NCI-H2029 (cell line): ENCODE data around the gene HDAC4.

Experiments used
- DNase-seq: peaks from one replicate; lab custom pipeline; 2025; lab: John Stamatoyannopoulos, UW

The HDAC4 gene

DNA sequence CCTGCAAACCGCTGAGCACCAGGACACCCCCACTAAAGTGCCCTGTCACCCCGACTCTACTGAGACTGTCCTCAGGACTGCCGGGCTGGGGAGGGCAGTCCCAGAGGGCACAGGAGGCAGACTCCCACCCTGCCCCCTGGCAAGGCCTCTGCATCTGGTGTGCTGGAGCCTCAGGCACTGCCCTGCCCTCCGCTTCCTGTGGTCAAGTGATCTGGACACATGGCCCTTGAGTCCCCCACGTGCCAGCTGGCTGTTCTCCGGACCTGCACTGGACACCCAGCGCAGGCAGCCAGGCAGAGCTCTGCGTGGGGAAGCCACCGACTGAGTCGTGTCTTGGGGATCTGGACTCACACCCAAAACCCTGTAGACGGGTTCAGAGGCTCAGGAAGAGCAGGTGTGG lies 335.3 kb downstream of the HDAC4 start:
- no peak for DNase-seq

- DNase-seq: no peak
Measured at GRCh38 chr2:239064891-239065290, 335.9 kb downstream of the HDAC4 start.

GRCh38 chr2:239064253-239064652 lies 336.6 kb downstream of the HDAC4 start:
- no peak for DNase-seq

DNA sequence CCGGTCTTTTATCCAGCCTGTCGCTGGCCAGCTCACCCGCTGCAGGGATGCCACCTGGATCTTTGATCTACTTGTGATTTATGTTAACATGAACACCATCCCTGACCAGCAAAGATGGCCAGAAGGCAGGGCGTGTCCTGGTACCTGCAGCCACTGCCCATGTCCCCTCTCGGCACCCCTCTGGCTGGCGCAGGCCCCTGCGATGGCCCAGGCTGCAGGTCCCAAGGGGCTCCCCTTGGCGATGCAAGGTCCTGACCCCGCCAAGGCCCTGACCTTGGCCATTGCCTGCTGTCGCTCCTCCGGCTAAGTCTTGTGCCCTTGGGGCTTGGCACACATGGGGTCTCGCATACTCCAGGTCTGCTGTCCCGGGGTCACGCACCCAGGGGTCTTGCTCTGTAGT lies 338.1 kb downstream of the HDAC4 start:
- no peak for DNase-seq

GRCh38 chr2:239061824-239062570 lies 338.8 kb downstream of the HDAC4 start:
- DNase-seq: no peak

- DNase-seq: no peak
Measured at GRCh38 chr2:239061121-239061666, 339.6 kb downstream of the HDAC4 start.

GRCh38 chr2:239060676-239061075 lies 340.1 kb downstream of the HDAC4 start:
- no peak for DNase-seq

GRCh38 chr2:239059854-239060253 lies 341.0 kb downstream of the HDAC4 start:
- no peak for DNase-seq

DNA sequence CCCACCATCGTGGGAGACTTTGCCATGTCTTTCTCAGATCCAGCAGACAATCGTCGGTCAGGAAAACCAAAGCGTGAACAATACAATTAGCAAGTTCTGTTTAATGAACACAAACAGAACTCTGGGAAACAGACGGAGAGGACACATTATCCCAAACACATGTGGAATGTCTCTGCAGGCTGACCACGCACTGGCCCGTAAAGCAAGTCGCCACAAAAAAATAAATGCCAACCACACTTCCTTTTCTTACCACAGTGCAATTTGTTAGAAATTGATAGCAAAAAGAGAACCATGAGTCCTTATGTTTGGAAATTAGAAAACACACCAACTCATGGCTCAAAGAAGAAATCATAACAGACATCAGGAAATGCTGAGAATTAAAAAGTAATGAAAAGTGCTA lies 342.1 kb downstream of the HDAC4 start:
- DNase-seq: no peak

DNA sequence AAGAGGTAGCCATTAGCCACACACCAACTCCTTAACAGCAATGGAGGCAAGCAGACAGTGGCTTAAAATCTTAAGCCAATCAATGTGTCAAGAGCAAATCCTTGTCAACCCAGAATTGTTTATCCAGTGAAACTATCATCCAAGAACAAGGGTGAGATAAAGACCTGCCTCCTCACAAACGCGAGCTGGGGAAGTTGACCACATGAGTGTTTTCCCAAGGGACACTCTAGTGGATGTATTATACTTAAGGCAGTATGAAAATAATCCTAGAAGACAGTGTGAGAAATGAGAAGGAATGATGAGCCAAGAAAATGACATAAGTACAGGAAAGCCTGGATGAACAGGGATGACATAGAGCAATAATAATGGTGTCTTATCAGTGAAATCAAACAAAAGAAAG lies 343.3 kb downstream of the HDAC4 start:
- DNase-seq: no peak

DNA sequence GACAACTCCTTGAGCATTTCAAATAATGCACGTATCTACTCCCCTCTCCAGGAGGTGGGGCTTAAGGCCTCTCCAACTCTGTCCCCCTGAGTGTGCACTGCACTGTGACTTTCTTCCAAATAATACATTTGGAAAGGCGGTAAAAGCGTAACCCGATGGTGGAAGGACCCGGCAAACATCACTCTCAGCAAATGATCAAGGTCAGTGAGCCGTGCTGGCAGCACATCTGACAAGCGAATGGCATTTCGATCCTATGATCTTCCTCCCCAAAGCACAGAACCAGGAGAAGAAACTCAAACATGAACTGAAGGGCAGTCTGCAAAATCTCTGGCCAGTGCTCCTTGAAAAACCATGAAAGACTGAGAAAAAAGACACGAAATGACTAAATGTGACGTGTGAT lies 344.2 kb downstream of the HDAC4 start:
- no peak for DNase-seq

DNA sequence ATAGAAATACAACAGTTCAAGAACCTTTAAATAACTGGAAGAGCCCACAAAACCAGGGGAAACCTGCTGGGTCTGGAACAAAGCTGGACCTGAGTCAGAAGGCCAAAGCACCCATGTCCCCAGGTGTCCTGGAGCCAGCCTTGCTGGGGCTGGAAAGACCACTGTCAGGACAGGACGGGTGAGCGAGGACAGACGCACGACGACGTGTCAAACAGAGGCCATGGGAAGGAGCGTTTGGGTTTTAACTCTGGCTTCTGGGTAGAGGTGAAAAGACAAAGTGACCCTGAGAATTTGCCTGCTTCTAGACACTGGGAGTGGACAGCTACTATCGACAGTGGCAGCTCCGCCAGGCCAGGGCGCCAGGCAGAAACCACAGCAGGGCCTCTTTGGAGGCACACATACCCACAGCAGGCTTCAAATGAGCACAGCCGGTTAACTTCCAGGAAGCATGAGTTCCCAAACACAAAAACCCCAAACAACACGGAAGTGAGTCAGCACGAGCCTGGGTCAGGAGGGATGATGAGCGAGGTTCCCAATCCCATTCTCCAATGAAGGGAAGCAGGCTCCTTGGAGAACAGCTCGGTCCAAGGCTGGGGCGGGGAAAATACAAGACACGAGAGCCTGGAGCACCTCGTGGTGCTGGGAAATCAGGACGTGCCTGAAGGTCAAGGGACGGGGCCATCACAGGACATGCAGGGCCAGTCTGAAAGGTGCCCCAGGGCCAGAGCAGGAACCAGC lies 344.9 kb downstream of the HDAC4 start:
- DNase-seq: no peak

DNA sequence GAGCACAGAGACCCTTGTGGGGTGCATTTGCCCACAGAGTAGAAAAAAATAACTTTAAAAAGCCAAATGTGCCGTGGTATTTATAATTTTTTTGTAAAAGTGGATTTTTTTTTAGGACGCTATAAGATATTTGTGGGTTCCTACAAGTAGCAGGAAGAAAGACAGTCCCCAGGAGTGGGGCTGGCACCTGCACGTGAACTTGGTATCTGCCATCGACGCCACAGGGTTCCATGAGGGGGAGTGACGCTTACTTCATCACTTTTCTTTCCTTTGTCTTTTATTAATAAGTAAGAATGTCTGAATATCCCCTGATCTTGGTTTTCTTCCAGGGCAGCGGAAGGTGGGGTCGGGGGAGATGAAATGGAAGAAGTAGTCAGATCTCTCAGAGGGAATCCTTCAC lies 345.9 kb downstream of the HDAC4 start:
- no peak for DNase-seq

DNA sequence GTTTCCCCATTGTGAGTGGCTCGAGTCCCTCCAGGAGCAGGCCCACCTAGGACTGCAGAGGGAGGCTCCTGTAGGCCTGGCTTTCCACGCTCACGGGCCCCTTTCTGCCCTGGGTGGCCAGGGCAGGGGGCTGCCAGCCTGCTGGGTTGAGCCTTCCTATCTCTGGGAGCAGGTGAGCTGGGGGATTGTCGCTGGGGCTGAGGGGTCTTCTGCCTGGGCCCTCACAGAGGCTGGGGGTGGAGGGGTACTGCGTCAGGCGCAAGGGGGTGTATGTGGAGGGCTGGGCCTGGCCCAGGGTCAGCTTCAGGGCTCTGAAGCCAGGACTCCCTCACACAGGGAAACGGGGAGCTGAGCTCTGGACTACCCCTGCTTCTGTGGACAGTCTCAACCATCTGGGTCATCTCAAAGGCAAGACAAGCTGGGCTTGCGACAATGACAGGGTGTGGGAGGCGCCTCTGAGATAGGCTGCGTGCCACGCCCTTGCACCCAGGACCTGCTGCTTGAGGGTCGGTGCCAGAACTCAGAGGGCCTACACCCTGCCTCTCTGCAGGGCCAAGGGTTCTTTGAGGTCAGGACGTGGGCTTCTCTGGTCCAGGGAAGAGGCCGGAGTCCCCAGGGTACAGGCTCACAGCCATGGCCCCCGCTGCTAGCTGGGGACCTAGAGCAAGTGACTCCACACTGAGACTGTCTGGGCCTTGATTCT lies 346.9 kb downstream of the HDAC4 start:
- no peak for DNase-seq

- DNase-seq: no peak
Measured at GRCh38 chr2:239052798-239053665, 347.8 kb downstream of the HDAC4 start.

DNA sequence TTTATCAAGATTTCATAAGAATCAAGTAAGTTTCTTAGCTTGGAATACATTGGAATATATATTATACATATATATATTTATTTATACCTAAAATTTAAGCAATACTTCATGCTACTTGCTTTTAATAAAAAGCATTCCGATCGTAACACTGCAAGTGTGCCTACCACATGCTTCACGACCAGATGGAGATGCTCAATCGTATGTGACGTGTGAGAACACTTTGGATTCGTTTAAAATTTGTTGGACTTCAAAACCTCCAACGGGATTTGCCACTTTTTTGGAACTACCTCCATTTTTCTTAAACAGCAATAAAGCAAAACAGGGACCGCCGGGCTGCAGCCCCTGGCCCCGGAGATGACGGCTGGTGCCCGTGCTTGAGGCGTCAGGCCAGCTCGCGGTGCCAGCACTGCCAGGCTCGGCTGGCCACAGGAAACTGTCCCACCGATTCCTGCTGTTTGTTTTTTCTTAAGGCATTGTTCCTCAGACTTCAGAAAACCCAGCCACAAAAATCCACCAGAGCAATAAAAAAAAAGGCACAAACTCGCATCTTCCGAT lies 348.9 kb downstream of the HDAC4 start:
- DNase-seq: no peak

DNA sequence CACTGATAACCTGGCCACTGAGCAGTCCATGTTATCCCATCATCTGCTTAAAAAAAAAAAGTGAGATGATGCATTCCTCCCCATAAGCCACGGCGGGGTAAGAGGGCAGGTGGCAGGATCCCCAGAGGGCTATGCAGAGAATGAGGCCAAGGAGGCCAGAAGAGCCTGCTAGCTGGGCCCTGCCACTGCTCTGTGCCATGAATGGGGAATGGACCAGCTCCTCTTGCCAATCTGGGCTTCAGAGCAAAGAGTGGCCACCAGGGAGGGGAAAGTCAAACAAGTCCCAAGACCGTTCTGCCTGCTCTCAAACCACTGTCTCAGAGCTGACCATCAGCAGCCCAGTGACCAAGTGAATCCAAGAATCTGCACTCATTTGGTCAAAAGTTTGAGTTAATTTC lies 350.6 kb downstream of the HDAC4 start:
- DNase-seq: no peak

DNA sequence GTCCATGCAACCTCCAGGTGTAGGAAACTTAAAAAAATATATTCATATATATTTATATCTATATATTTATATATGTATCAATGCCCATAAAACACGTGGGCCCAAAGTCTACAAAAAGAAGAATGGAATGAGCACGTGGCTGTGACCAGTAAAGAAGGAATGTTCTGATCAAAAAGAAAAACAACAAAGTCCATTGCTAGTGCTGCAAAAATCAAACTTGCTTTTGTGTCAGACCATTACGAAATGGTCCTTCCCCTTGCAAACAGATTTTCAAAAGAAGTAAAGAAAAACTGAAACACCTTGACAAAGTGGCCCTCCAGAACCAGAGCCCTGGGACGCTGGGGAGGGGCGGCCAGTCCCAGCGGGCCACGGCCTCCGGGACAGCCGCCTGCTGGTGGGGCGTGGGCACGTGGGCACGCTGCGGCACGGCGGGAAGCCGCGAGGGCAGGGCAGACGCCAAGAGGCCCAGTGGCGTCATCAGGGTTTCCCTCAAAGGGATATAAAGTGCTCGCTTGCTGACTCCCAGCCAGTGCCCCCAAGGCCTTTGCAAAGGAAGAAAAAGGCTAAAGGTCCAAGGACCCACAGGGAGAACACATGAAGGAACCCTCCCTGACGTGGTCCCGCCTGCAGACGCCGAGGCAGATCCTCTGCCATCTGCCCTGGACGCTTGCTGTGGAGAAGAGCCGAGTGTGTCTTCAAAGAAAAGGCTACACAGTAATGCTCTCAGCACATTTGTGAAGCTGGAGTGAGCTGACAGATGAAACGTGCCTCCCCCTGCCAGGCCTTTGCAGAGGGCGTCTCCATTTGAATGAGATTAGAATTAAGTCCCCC lies 351.2 kb downstream of the HDAC4 start:
- DNase-seq: no peak

DNA sequence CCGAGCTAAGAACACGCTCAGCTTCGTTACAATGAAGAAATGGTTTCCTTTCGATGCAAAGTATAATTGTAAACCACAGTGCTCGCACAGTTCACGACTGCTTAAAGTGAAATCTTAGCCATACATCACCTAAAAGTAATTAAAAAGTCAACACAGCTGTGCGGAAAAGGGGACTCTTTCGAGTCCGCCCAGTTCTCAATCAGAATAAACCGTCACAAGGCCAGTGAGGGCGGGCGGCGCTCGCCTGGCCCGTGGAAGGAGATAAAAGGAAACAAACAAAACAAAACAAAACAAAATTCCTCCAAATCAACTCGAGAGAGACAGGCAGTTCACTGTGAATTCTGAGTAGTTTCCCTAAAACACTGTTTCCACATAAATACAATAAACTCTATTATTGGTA lies 352.1 kb downstream of the HDAC4 start:
- no peak for DNase-seq

DNA sequence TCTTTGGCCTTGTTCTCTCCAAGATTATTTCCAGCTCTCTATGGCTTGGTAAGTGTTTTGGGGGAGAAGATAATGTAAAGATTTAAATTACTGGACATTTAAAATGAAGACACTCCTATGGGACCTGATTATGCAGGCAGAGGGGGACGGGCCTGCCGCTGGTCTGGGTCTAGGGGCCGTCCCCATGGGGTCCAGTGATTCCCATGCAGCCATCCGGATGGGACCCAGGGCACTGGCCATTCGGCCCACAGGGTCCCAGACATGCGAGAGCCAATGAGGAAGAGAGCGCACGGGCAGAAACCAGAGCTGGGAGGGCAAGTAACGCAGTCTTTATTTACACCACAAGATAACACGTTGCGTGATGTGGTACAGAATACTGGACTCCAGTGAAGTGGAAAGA lies 353.0 kb downstream of the HDAC4 start:
- DNase-seq: no peak

DNA sequence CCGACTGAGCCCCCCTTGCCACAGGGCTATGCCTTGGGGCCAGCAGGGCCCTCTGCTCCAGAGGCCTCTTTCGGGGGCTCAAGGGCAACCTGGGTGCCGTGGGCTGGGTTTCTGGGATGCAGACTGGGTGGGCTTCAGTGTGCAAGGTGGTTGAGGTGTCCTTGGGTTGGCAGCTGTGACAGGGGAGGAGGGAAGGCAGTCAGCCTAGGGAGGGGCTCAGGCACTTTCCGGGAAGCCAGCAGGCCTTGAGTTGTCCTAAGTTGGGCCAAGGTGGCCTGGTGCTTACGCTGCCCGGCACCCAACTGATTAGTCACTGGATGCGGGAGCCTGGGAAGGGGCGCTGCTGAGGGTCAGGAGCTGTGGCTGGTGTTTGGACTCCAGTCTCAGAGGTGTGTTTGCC lies 353.4 kb downstream of the HDAC4 start:
- DNase-seq: no peak
